HepG2 (cell line): Measurements from ENCODE around the gene ZNF697. TPM values are rescaled to one million over a fixed set of nuclear protein-coding genes. Genes with fewer than 3 reads are reported as not detected.

Experiments used
- ATAC-seq: fragments of 200-7000 bp; cut with Tn5 transposase; 3 replicates; pipeline ENCODE4 v1.9.1; 2020; ENCODE audit warnings: mild to moderate bottlenecking, moderate library complexity
- BruUV-seq: library from RNA; stranded (reverse); fragments of 400-500 nt; replicated peaks from 2 replicates; lab custom pipeline; 2021; lab: Mats Ljungman, UMichigan
- CTCF ChIA-PET: fragments of 300-600 bp; formaldehyde crosslinking; extraction: SDS; loops from one replicate; lab custom pipeline; 2021; ENCODE audit warnings: low total read pairs, inconsistent platforms, low intra/inter-chr PET ratio; lab: Yijun Ruan, JAX
- POLR2A ChIA-PET: fragments of 350-600 bp; sonication (Branson Sonifier 250); formaldehyde crosslinking; loops from one replicate; lab custom pipeline; 2020; ENCODE audit warnings: antibody characterized with exemption, inconsistent platforms; lab: Yijun Ruan, JAX
- DNase-seq: peaks from one replicate; pipeline ENCODE4 v3.0.0-alpha.2; 2015; ENCODE audit warnings: low spot score
- FAIRE-seq: peaks from 3 replicates; lab custom pipeline; 2011; peaks lifted over from hg19 to GRCh38; lab: Jason Lieb, UNC
- H2AFZ ChIP-seq: one replicate; pipeline ENCODE4 v1.6.1; 2011; ENCODE audit warnings: low read length, inconsistent platforms
- H3K27ac ChIP-seq: fragments of 300-600 bp; 3 replicates; pipeline ENCODE4 v1.8.0; 2011; ENCODE audit warnings: mixed run types, mild to moderate bottlenecking, mixed read lengths, low read length, inconsistent platforms; ENCODE audit not compliant: insufficient read depth; ENCODE audit errors: extremely low read length
- H3K27me3 ChIP-seq, 2 experiments: fragments of 200-600 bp in 1 of 2; 2 replicates in 1 of 2; 3 replicates in 1 of 2; pipeline versions ENCODE4 v1.6.0 to v1.8.0; 2011; ENCODE audit warnings: low read length in 2 of 2, mild to moderate bottlenecking in 2 of 2, moderate library complexity in 2 of 2, inconsistent platforms in 1 of 2; ENCODE audit not compliant: insufficient read depth in 2 of 2, control insufficient read depth in 1 of 2
- H3K36me3 ChIP-seq, 2 experiments: fragments of 200-600 bp in 1 of 2; replicated peaks in 1 of 2; 2 replicates in 1 of 2; 3 replicates in 1 of 2; pipeline versions ENCODE4 v1.5.1 to v1.8.0; 2011; ENCODE audit warnings: low read length in 2 of 2, inconsistent platforms in 1 of 2; ENCODE audit not compliant: insufficient read depth in 2 of 2, control insufficient read depth in 1 of 2
- H3K4me1 ChIP-seq: 2 replicates; pipeline ENCODE4 v1.5.1; 2012; ENCODE audit warnings: low read length, inconsistent platforms; ENCODE audit not compliant: insufficient read depth
- H3K4me2 ChIP-seq: 2 replicates; pipeline ENCODE4 v1.6.0; 2011; ENCODE audit warnings: low read depth, low read length, inconsistent platforms
- H3K4me3 ChIP-seq, 3 experiments: fragments of 200-600 bp in 1 of 3; sonication (generic), shearing (Covaris generic) in 1 of 3; replicated peaks in 1 of 3; 2 replicates each; pipeline ENCODE4 v1.5.1; 2011 to 2016; ENCODE audit warnings: low read length in 3 of 3, inconsistent platforms in 2 of 3, low read depth in 2 of 3, mild to moderate bottlenecking in 2 of 3, control low read depth in 1 of 3, mixed read lengths in 1 of 3; ENCODE audit not compliant: insufficient read depth in 1 of 3
- H3K79me2 ChIP-seq: one replicate; pipeline ENCODE4 v1.6.1; 2011; ENCODE audit warnings: low read length, inconsistent platforms; ENCODE audit not compliant: insufficient read depth
- H3K9ac ChIP-seq: 2 replicates; pipeline ENCODE4 v1.6.0; 2011; ENCODE audit warnings: mild to moderate bottlenecking, low read depth, low read length, inconsistent platforms; ENCODE audit not compliant: insufficient read depth
- H3K9me3 ChIP-seq: 2 replicates; pipeline ENCODE4 v1.5.1; 2012; ENCODE audit warnings: mild to moderate bottlenecking, low read length
- H4K20me1 ChIP-seq: 2 replicates; pipeline ENCODE4 v1.6.0; 2011; ENCODE audit warnings: inconsistent platforms, mild to moderate bottlenecking, low read length, moderate library complexity; ENCODE audit not compliant: insufficient read depth
- HMG20A ChIP-seq: IDR thresholded peaks from 2 replicates; pipeline ENCODE4 v1.6.1; 2016; ENCODE audit warnings: borderline replicate concordance
- NPAS2 ChIP-seq: sonication (generic); formaldehyde crosslinking; IDR thresholded peaks from 2 replicates; pipeline ENCODE4 v1.8.0; 2022; ENCODE audit warnings: mild to moderate bottlenecking, missing genetic modification reagents, borderline replicate concordance
- RCOR2 ChIP-seq: IDR thresholded peaks from 2 replicates; pipeline ENCODE4 v1.6.1; 2016; ENCODE audit warnings: missing biosample characterization, missing genetic modification reagents
- TEAD3 ChIP-seq: optimal IDR thresholded peaks from 2 replicates; pipeline ENCODE3; 2016; ENCODE audit warnings: borderline replicate concordance
- ZNF7 ChIP-seq: IDR thresholded peaks from 2 replicates; pipeline ENCODE4 v1.6.1; 2016; ENCODE audit warnings: missing biosample characterization, missing genetic modification reagents
- WGBS: methylation state at CpG from one replicate; pipeline ENCODE4 v1.1.6; 2017; ENCODE audit warnings: low lambda C conversion rate; 5-methylcytosine and 5-hydroxymethylcytosine counted together
- in situ Hi-C: cut with HindIII; loops from 2 replicates; pipeline ENCODE4 v1.10.0; 2017; ENCODE audit warnings: low pct_unique_long_range_greater_than_20kb; ENCODE audit not compliant: extremely low pct_ligation_motif_present
- intact Hi-C: fragments of 100-400 bp; cut with micrococcal nuclease; formaldehyde crosslinking; loops from one replicate; pipeline ENCODE4 v1.10.0; 2022; ENCODE audit not compliant: unreplicated experiment
- polyA plus RNA-seq, 8 experiments: library from polyadenylated mRNA; depleted of rRNA in 3 of 8; stranded (reverse) in 7 of 8; unstranded in 1 of 8; fragments of >200 nt; fragmentation: Illumina TruSeq in 4 of 8; extraction: Trizol in 4 of 8; gene quantifications; 2 replicates each; pipeline versions ENCODE4 v1.2.1 to v1.2.3, GENCODE V29; 2011 to 2016; ENCODE audit warnings: low read depth in 4 of 8, missing spikeins in 1 of 8, mixed read lengths in 1 of 8; ENCODE audit not compliant: insufficient read depth in 1 of 8
- total RNA-seq, 5 experiments: library from RNA; depleted of rRNA; stranded (reverse); fragments of >200 nt; fragmentation: Illumina TruSeq; extraction: Trizol; gene quantifications; 2 replicates each; pipeline ENCODE4 v1.2.3, GENCODE V29; 2016; ENCODE audit warnings: low read depth in 1 of 5
- TF ChIP-seq, protein P1 (sequence below): sonication (generic); formaldehyde crosslinking; IDR thresholded peaks from 2 replicates; pipeline ENCODE4 v1.8.0; 2022; ENCODE audit warnings: mild to moderate bottlenecking, missing genetic modification reagents
- TF ChIP-seq, protein P2 (sequence below): sonication (generic); formaldehyde crosslinking; IDR thresholded peaks from 2 replicates; pipeline ENCODE4 v1.5.1; 2020; ENCODE audit warnings: missing genetic modification reagents, mild to moderate bottlenecking, borderline replicate concordance
- TF ChIP-seq, protein P3 (sequence below): sonication (generic); formaldehyde crosslinking; IDR thresholded peaks from 2 replicates; pipeline ENCODE4 v1.8.0; 2022; ENCODE audit warnings: missing genetic modification reagents, mild to moderate bottlenecking, moderate library complexity, borderline replicate concordance
- TF ChIP-seq, protein P4 (sequence below): sonication (generic); formaldehyde crosslinking; IDR thresholded peaks from 2 replicates; pipeline ENCODE4 v1.5.1; 2020; ENCODE audit warnings: missing genetic modification reagents, mild to moderate bottlenecking, borderline replicate concordance

The ZNF697 gene
- total and polyA plus RNA-seq, 2 of the 13 experiments (the other 11 are each of a cell fraction or from before 2014, with no cell fraction given) = 2.3 to 7.1 TPM

DNA sequence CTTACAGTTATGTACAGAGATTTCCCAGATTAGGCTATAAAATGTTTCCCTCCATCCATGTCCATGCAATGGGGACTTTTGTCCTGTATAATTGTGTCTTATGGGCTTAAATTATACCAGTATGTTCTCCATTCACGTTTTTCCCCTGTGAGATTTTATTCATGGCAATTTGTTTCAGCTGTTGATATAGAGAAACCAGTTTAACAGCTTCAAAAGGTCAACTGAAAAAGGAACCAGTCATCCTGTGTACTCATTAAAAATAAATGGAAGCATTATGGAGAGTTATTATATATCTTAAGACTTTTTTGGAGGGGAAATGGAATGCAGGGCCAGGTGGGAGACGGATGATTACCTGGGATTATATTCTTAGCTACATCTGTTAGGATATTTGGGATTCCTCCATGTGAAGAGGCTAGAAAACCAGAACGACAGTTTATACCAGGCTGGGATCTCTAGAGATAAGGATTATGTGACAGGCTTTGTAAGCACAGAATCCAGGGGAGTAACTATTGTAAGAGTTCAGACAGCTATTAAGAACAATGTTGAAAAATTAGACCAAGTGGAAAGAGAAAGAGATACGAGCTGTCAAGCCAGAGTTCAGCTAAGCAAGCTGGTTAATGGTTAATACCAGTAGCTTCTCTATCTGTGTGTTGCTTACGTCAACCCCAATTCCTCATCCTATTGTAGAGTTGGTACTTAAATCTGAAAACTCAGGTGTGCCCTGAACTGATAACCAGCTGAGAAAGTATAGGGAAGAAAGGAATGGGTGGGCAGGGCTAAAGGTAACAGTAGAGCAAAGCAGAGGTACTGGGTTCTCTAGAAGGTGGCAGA is 12.4 kb upstream of the ZNF697 start:
- Histone ChIP-seq H3K27me3 (peaks cover 0 to 9% of the 10 kb centered on the region in 2 experiments; a peak in 2 of 5 replicates), H3K9me3 (no peaks in the 10 kb centered on the region), H4K20me1 (no peaks in the 10 kb centered on the region), H3K79me2 (no peaks in the 10 kb centered on the region), H3K36me3 (no peaks in the 10 kb centered on the region)
- FAIRE-seq (no peak), DNase-seq (no peak), ATAC-seq (peak; percentile 42; the same call in 1 of the 3 replicates)
- CTCF ChIA-PET = interaction anchor here (4.4 kb wide), 1 partner anchor 48 kb away, joined by 68 read pairs; no protein-coding TSS in a partner anchor
- BruUV-seq = no TSS peak
- intact Hi-C loops = no loop called here
- WGBS = 10% methylated on average over 5 of the region's 5 CpGs
- TF ChIP-seq ZNF7 (CRISPR knock-in tag) (peak; percentile 89), TEAD3 (CRISPR knock-in tag) (no peak), RCOR2 (CRISPR knock-in tag) (no peak)
- TF ChIP-seq, protein P1, sequence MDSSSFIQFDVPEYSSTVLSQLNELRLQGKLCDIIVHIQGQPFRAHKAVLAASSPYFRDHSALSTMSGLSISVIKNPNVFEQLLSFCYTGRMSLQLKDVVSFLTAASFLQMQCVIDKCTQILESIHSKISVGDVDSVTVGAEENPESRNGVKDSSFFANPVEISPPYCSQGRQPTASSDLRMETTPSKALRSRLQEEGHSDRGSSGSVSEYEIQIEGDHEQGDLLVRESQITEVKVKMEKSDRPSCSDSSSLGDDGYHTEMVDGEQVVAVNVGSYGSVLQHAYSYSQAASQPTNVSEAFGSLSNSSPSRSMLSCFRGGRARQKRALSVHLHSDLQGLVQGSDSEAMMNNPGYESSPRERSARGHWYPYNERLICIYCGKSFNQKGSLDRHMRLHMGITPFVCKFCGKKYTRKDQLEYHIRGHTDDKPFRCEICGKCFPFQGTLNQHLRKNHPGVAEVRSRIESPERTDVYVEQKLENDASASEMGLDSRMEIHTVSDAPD = no peak
- TF ChIP-seq, all 625 proteins: peak for 1
- Histone ChIP-seq H3K9ac (no peak overlapping the region), H2AFZ (no peak overlapping the region), H3K27ac (no peak overlapping the region), H3K4me2 (peak overlapping the region; percentile 44; the same call in 1 of the 2 replicates), H3K4me3 (no peak overlapping the region), H3K4me1 (peaks cover 17% of the 10 kb centered on the region)
- in situ Hi-C loops = loop anchor here (5.0 kb wide), 1 partner anchor 48 kb away; no protein-coding TSS in a partner anchor
- POLR2A ChIA-PET = interaction anchor here (0.7 to 1.5 kb wide), 3 partner anchors 13 to 46 kb away, joined by 3 to 14 read pairs (median 4); partner anchors contain the start of gene ZNF697

DNA sequence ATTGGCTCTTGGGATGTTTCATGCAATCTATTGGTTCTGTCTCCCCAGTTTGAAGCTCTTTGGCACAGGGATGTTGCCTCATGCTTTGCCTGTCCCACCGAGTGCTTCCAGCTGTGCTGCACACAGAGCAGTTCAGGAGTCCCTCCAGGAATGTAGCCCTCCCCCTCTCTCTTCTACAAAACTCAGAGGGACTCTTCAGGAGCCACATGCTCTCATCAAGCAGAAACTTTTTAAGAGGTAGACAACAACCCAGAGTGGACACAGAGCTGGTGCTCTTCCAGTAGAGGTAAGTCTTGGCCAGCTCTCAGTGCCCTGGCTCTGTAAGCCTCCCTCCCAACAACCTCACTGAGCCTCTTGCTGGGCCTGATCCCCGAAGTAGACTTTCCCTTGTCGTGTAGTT is 11.6 kb upstream of the ZNF697 start:
- no peak overlapping the region for H3K27ac ChIP-seq
- H3K9ac ChIP-seq = no peak overlapping the region
- ChIA-PET CTCF (no interaction called here), POLR2A (interaction anchor here (1.1 to 1.5 kb wide), 2 partner anchors 12 to 45 kb away, joined by 3 to 14 read pairs; partner anchors contain the start of gene ZNF697)
- H3K27me3 ChIP-seq = peaks cover 0 to 9% of the 10 kb centered on the region in 2 experiments; a peak in 2 of 5 replicates
- no peak overlapping the region for H3K4me2 ChIP-seq
- no TSS peak for BruUV-seq
- WGBS = 0% methylated on average over 3 of the region's 3 CpGs
- FAIRE-seq (no peak), DNase-seq (no peak), ATAC-seq (peak; percentile 35; the same call in 1 of the 3 replicates)
- H4K20me1 ChIP-seq = no peaks in the 10 kb centered on the region
- intact Hi-C loops (no loop called here), in situ Hi-C loops (loop anchor here (5.0 to 10.0 kb wide), 2 partner anchors 47 to 55 kb away; partner anchors contain the start of gene PHGDH)
- peaks cover 17% of the 10 kb centered on the region for H3K4me1 ChIP-seq
- no peaks in the 10 kb centered on the region for H3K79me2 ChIP-seq
- H3K4me3 ChIP-seq = no peak overlapping the region
- H2AFZ ChIP-seq = no peak overlapping the region
- H3K36me3 ChIP-seq = no peaks in the 10 kb centered on the region
- H3K9me3 ChIP-seq = no peaks in the 10 kb centered on the region
- TF ChIP-seq, protein P2, sequence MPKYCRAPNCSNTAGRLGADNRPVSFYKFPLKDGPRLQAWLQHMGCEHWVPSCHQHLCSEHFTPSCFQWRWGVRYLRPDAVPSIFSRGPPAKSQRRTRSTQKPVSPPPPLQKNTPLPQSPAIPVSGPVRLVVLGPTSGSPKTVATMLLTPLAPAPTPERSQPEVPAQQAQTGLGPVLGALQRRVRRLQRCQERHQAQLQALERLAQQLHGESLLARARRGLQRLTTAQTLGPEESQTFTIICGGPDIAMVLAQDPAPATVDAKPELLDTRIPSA (CRISPR knock-in tag) = no peak
- TF ChIP-seq HMG20A (CRISPR knock-in tag) = no peak
- TF ChIP-seq, protein P3, sequence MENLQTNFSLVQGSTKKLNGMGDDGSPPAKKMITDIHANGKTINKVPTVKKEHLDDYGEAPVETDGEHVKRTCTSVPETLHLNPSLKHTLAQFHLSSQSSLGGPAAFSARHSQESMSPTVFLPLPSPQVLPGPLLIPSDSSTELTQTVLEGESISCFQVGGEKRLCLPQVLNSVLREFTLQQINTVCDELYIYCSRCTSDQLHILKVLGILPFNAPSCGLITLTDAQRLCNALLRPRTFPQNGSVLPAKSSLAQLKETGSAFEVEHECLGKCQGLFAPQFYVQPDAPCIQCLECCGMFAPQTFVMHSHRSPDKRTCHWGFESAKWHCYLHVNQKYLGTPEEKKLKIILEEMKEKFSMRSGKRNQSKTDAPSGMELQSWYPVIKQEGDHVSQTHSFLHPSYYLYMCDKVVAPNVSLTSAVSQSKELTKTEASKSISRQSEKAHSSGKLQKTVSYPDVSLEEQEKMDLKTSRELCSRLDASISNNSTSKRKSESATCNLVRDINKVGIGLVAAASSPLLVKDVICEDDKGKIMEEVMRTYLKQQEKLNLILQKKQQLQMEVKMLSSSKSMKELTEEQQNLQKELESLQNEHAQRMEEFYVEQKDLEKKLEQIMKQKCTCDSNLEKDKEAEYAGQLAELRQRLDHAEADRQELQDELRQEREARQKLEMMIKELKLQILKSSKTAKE = no peak
- TF ChIP-seq, protein P4, sequence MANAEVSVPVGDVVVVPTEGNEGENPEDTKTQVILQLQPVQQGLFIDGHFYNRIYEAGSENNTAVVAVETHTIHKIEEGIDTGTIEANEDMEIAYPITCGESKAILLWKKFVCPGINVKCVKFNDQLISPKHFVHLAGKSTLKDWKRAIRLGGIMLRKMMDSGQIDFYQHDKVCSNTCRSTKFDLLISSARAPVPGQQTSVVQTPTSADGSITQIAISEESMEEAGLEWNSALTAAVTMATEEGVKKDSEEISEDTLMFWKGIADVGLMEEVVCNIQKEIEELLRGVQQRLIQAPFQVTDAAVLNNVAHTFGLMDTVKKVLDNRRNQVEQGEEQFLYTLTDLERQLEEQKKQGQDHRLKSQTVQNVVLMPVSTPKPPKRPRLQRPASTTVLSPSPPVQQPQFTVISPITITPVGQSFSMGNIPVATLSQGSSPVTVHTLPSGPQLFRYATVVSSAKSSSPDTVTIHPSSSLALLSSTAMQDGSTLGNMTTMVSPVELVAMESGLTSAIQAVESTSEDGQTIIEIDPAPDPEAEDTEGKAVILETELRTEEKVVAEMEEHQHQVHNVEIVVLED (CRISPR knock-in tag) = no peak
- TF ChIP-seq NPAS2 = no peak
